Mucosa of stomach (tissue), 1 donor: ENCODE measurements around the gene HAVCR1.

ENCODE experiments used
- H3K27me3 ChIP-seq: one replicate; pipeline ENCODE4 v1.7.0; 2013; ENCODE audit warnings: mild to moderate bottlenecking, low read length; ENCODE audit not compliant: control insufficient read depth, insufficient read depth
- H3K36me3 ChIP-seq: one replicate; pipeline ENCODE4 v1.7.0; 2013; ENCODE audit warnings: low read length; ENCODE audit not compliant: control insufficient read depth, insufficient read depth
- H3K4me1 ChIP-seq: one replicate; pipeline ENCODE4 v1.7.0; 2013; ENCODE audit warnings: mild to moderate bottlenecking, low read length; ENCODE audit not compliant: control insufficient read depth, insufficient read depth
- H3K4me3 ChIP-seq: one replicate; pipeline ENCODE4 v1.7.0; 2013; ENCODE audit warnings: low read length
- H3K9ac ChIP-seq: one replicate; pipeline ENCODE4 v1.7.0; 2013; ENCODE audit warnings: mild to moderate bottlenecking, low read length, moderate library complexity
- H3K9me3 ChIP-seq: one replicate; pipeline ENCODE4 v1.7.0; 2013; ENCODE audit warnings: mild to moderate bottlenecking, low read length, moderate library complexity; ENCODE audit not compliant: control insufficient read depth
- donor health status: Pancreatic carcinoma.

HAVCR1 gene

GRCh38 chr5:157059093-157059539 lies at the start of gene HAVCR1:
HAVCR1 (minus strand) TSS chr5:157059116; CDS start chr5:157057943, 1,173 bp downstream.
- no peaks in the 10 kb centered on the region for H3K36me3 ChIP-seq
- H3K27me3 ChIP-seq: no peaks in the 10 kb centered on the region
- no peaks in the 10 kb centered on the region for H3K9me3 ChIP-seq
- no peak within 1 kb of the TSS for H3K4me3 ChIP-seq
- no peak within 1 kb of the TSS for H3K9ac ChIP-seq
- peaks cover 18% of the 10 kb centered on the region for H3K4me1 ChIP-seq

- H3K9ac ChIP-seq: no peak overlapping the region
- no peaks in the 10 kb centered on the region for H3K27me3 ChIP-seq
- H3K4me1 ChIP-seq: no peaks in the 10 kb centered on the region
- H3K4me3 ChIP-seq: no peak overlapping the region
- no peaks in the 10 kb centered on the region for H3K9me3 ChIP-seq
- no peaks in the 10 kb centered on the region for H3K36me3 ChIP-seq
Measured at GRCh38 chr5:157107508-157107907, 48.6 kb upstream of the HAVCR1 start.

GRCh38 chr5:157106630-157107461 lies 47.9 kb upstream of the HAVCR1 start:
- no peaks in the 10 kb centered on the region for H3K9me3 ChIP-seq
- no peaks in the 10 kb centered on the region for H3K27me3 ChIP-seq
- no peaks in the 10 kb centered on the region for H3K36me3 ChIP-seq
- no peak overlapping the region for H3K9ac ChIP-seq
- no peaks in the 10 kb centered on the region for H3K4me1 ChIP-seq
- no peak overlapping the region for H3K4me3 ChIP-seq

GRCh38 chr5:157100140-157100679 lies 41.3 kb upstream of the HAVCR1 start:
- no peaks in the 10 kb centered on the region for H3K9me3 ChIP-seq
- H3K4me1 ChIP-seq: no peaks in the 10 kb centered on the region
- no peak overlapping the region for H3K4me3 ChIP-seq
- no peak overlapping the region for H3K9ac ChIP-seq
- no peaks in the 10 kb centered on the region for H3K36me3 ChIP-seq
- H3K27me3 ChIP-seq: no peaks in the 10 kb centered on the region

GRCh38 chr5:157088342-157088990 lies 29.6 kb upstream of the HAVCR1 start:
- Histone ChIP-seq H3K4me1 (no peaks in the 10 kb centered on the region), H3K9me3 (no peaks in the 10 kb centered on the region), H3K36me3 (no peaks in the 10 kb centered on the region), H3K27me3 (no peaks in the 10 kb centered on the region), H3K9ac (no peak overlapping the region), H3K4me3 (no peak overlapping the region)

GRCh38 chr5:157086751-157087359 lies 27.9 kb upstream of the HAVCR1 start:
- Histone ChIP-seq H3K4me3 (no peak overlapping the region), H3K36me3 (no peaks in the 10 kb centered on the region), H3K9me3 (no peaks in the 10 kb centered on the region), H3K27me3 (no peaks in the 10 kb centered on the region), H3K9ac (no peak overlapping the region), H3K4me1 (no peaks in the 10 kb centered on the region)

- Histone ChIP-seq H3K27me3 (no peaks in the 10 kb centered on the region), H3K9ac (no peak overlapping the region), H3K4me1 (no peaks in the 10 kb centered on the region), H3K4me3 (no peak overlapping the region), H3K9me3 (no peaks in the 10 kb centered on the region), H3K36me3 (no peaks in the 10 kb centered on the region)
Measured at GRCh38 chr5:157085930-157086329, 27.0 kb upstream of the HAVCR1 start.

- no peak overlapping the region for H3K4me3 ChIP-seq
- no peaks in the 10 kb centered on the region for H3K36me3 ChIP-seq
- no peak overlapping the region for H3K9ac ChIP-seq
- H3K4me1 ChIP-seq: no peaks in the 10 kb centered on the region
- no peaks in the 10 kb centered on the region for H3K27me3 ChIP-seq
- H3K9me3 ChIP-seq: no peaks in the 10 kb centered on the region
Measured at GRCh38 chr5:157080286-157080685, 21.4 kb upstream of the HAVCR1 start.

GRCh38 chr5:157076558-157076957 lies 17.6 kb upstream of the HAVCR1 start:
- H3K4me1 ChIP-seq: peaks cover 4% of the 10 kb centered on the region
- no peak overlapping the region for H3K9ac ChIP-seq
- H3K9me3 ChIP-seq: no peaks in the 10 kb centered on the region
- no peaks in the 10 kb centered on the region for H3K27me3 ChIP-seq
- H3K36me3 ChIP-seq: no peaks in the 10 kb centered on the region
- no peak overlapping the region for H3K4me3 ChIP-seq

GRCh38 chr5:157072508-157072907 lies 13.6 kb upstream of the HAVCR1 start:
- H3K4me1 ChIP-seq: peaks cover 4% of the 10 kb centered on the region
- H3K9me3 ChIP-seq: no peaks in the 10 kb centered on the region

GRCh38 chr5:157069949-157070348 lies 11.0 kb upstream of the HAVCR1 start:
- H3K4me3 ChIP-seq: no peak overlapping the region
- H3K9me3 ChIP-seq: no peaks in the 10 kb centered on the region
- no peaks in the 10 kb centered on the region for H3K27me3 ChIP-seq
- H3K9ac ChIP-seq: no peak overlapping the region
- H3K4me1 ChIP-seq: peaks cover 4% of the 10 kb centered on the region
- no peaks in the 10 kb centered on the region for H3K36me3 ChIP-seq

More at GRCh38 chr5:157072508-157072907, 13.6 kb upstream of the HAVCR1 start:
- no peak overlapping the region for H3K4me3 ChIP-seq
- no peaks in the 10 kb centered on the region for H3K36me3 ChIP-seq
- H3K9ac ChIP-seq: no peak overlapping the region
- H3K27me3 ChIP-seq: no peaks in the 10 kb centered on the region

- H3K4me1 ChIP-seq: peaks cover 11% of the 10 kb centered on the region
- H3K36me3 ChIP-seq: no peaks in the 10 kb centered on the region
- H3K9me3 ChIP-seq: no peaks in the 10 kb centered on the region
- no peak overlapping the region for H3K4me3 ChIP-seq
- no peak overlapping the region for H3K9ac ChIP-seq
- H3K27me3 ChIP-seq: no peaks in the 10 kb centered on the region
Measured at GRCh38 chr5:157068785-157069184, 9.9 kb upstream of the HAVCR1 start.
